Measurements from ENCODE around the gene TSPAN6.

The TSPAN6 gene

DNA sequence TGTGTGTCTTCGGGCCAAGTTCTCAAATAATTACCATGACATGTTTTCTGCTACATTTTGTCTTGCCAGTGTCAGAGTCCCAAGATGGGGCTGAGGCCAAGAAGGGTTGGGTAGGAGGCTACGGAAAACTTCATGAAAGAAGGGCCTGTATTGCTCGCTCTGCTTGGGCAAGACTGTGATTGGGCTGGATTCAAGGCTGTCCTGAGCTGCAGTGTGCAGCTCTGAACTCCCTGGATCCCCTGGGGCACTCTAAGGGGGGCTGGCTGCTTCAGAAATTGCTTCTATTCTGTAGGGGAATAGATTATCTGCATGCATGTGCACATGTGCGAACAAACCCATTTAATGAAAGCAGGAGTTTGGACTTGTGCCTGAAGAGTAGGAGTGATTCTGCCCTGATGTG, 13.6 kb downstream of the TSPAN6 start:
- Mint-ChIP-seq H3K27me3 (no peaks in the 10 kb centered on the region), H3K36me3 (no peaks in the 10 kb centered on the region), H3K4me3 (no peak overlapping the region), H3K9me3 (ENCODE audit: low read depth) (no peaks in the 10 kb centered on the region), H3K27ac (no peak overlapping the region), H3K4me1 (ENCODE audit: low read depth) (peaks cover 9% of the 10 kb centered on the region)

DNA sequence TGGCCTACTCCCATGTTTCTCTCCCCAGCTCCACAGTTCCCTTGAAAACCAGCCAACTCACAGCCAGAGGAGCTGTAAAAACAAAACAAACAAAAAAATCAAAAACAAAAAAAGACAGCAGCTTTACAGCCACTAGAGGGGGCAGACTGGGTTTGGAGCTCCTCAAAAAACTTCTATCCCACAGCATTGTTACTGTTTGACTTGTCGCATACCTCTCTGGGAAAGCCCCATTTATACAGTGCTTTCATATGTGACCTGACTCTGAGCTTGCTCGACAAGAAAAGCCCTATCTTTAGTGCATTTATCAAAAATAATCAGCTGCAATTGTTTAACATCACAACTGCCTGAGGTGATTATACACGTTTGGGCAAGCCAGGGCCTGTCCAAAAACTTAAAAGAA, 21.6 kb downstream of the TSPAN6 start:
- H3K9me3 Mint-ChIP-seq (ENCODE audit: low read depth): no peaks in the 10 kb centered on the region
- peaks cover 2% of the 10 kb centered on the region for H3K27me3 Mint-ChIP-seq
- no peak overlapping the region for H3K4me3 Mint-ChIP-seq
- no peaks in the 10 kb centered on the region for H3K36me3 Mint-ChIP-seq
- no peaks in the 10 kb centered on the region for H3K4me1 Mint-ChIP-seq (ENCODE audit: low read depth)
- H3K27ac Mint-ChIP-seq: no peak overlapping the region

GRCh38 chrX:100611951-100612350, 24.7 kb downstream of the TSPAN6 start:
- no peak overlapping the region for H3K27ac Mint-ChIP-seq
- H3K4me1 Mint-ChIP-seq (ENCODE audit: low read depth): peaks cover 2% of the 10 kb centered on the region
- H3K27me3 Mint-ChIP-seq: peaks cover 2% of the 10 kb centered on the region
- no peaks in the 10 kb centered on the region for H3K36me3 Mint-ChIP-seq
- no peak overlapping the region for H3K4me3 Mint-ChIP-seq
- H3K9me3 Mint-ChIP-seq (ENCODE audit: low read depth): no peaks in the 10 kb centered on the region

DNA sequence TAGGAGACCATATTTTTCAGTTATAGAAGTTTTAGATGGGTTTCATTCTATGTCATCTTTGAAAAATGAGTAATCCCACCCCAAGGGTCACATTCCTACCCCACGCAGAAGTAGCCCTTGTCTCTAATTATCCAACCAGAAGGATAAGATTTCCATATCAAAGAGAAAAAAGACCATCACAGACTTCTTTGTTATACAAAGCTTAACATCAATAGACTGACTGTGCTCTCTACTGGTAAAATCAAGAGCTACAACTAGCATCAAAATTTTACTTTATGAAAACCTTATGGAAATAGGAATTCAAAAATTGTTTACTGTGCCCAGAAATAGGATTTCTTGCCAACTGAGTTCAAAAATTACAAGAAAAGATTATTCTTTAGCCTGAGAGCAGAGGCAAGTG, 27.0 kb downstream of the TSPAN6 start:
- Mint-ChIP-seq H3K27me3 (no peaks in the 10 kb centered on the region), H3K36me3 (no peaks in the 10 kb centered on the region), H3K4me1 (ENCODE audit: low read depth) (peaks cover 8% of the 10 kb centered on the region), H3K9me3 (ENCODE audit: low read depth) (no peaks in the 10 kb centered on the region), H3K27ac (no peak overlapping the region), H3K4me3 (no peak overlapping the region)

DNA sequence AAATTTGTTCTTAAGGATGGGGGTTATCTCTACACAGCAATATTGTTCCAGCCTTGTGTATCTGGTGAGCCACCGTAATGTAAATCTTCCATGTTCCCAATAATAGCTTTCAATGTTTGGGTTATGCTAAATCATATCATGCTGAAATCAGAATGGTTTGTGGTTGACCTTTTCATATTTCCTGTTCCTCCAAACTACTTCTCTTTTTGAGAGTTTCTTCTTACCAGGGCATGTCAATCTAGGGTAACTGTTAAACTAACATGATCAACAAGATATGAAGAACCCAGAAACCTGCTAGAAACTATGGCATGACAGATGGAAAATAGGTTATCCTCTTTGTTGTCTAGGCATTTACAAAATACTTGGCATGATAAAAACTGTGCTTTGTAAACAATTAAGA, 29.9 kb downstream of the TSPAN6 start:
- no peak overlapping the region for H3K27ac Mint-ChIP-seq
- H3K9me3 Mint-ChIP-seq (ENCODE audit: low read depth): no peaks in the 10 kb centered on the region
- no peaks in the 10 kb centered on the region for H3K36me3 Mint-ChIP-seq
- peaks cover 8% of the 10 kb centered on the region for H3K4me1 Mint-ChIP-seq (ENCODE audit: low read depth)
- H3K27me3 Mint-ChIP-seq: peaks cover 1% of the 10 kb centered on the region
- H3K4me3 Mint-ChIP-seq: no peak overlapping the region

GRCh38 chrX:100600758-100601157, 35.8 kb downstream of the TSPAN6 start:
- Mint-ChIP-seq H3K9me3 (ENCODE audit: low read depth) (no peaks in the 10 kb centered on the region), H3K4me3 (no peak overlapping the region)

DNA sequence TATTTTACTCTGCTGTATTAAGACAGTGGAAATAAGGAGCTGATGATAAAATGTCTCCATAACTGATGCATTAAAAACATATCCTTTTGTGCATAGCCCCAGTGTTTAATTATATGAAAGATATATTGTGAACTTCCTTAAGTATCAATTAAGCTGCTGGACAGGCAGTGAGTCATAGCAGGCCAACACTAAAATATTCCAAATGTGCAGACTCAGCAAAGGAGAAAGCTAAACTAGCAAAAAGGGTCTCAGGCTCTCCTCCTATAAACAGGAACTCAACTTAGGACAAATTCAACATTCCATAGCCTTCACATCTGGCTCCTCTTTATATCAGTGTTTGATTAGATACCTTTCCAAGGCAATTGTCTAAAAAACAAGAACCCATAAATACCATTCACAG, 36.3 kb downstream of the TSPAN6 start:
- Mint-ChIP-seq H3K27ac (no peak overlapping the region), H3K4me1 (ENCODE audit: low read depth) (peaks cover 4% of the 10 kb centered on the region), H3K9me3 (ENCODE audit: low read depth) (no peaks in the 10 kb centered on the region), H3K4me3 (no peak overlapping the region), H3K36me3 (no peaks in the 10 kb centered on the region), H3K27me3 (peaks cover 1% of the 10 kb centered on the region)

More at GRCh38 chrX:100600758-100601157, 35.8 kb downstream of the TSPAN6 start:
- Mint-ChIP-seq H3K27me3 (peaks cover 1% of the 10 kb centered on the region), H3K27ac (no peak overlapping the region), H3K4me1 (ENCODE audit: low read depth) (peaks cover 4% of the 10 kb centered on the region), H3K36me3 (no peaks in the 10 kb centered on the region)

DNA sequence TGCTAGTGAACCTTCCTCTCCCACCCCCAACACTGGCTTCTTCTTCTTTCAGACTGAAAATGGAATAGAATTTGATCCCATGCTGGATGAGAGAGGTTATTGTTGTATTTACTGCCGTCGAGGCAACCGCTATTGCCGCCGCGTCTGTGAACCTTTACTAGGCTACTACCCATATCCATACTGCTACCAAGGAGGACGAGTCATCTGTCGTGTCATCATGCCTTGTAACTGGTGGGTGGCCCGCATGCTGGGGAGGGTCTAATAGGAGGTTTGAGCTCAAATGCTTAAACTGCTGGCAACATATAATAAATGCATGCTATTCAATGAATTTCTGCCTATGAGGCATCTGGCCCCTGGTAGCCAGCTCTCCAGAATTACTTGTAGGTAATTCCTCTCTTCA, 37.1 kb downstream of the TSPAN6 start:
- Mint-ChIP-seq H3K36me3 (no peaks in the 10 kb centered on the region), H3K27me3 (peaks cover 1% of the 10 kb centered on the region), H3K4me1 (ENCODE audit: low read depth) (peaks cover 4% of the 10 kb centered on the region), H3K27ac (no peak overlapping the region), H3K9me3 (ENCODE audit: low read depth) (no peaks in the 10 kb centered on the region), H3K4me3 (no peak overlapping the region)

DNA sequence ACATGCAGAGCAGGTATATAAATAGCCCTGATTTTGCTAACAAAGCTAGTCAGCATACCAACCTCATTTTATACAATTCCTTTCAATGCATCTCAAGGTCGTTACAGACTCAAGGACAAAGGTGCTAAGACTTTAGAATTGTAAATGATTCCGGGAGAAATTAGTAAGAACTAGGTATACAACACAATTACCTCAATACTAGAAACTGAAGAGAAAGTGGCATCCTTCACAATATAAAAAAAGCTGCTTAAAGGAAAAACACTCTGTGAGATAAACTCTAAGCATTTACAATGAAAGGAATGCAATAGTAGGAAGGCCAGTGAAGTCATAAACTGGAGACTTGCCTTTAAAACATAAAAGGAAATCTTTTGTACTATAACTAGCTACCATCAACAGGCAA, 40.0 kb downstream of the TSPAN6 start:
- H3K4me3 Mint-ChIP-seq: no peak overlapping the region
- peaks cover 4% of the 10 kb centered on the region for H3K4me1 Mint-ChIP-seq (ENCODE audit: low read depth)
- no peak overlapping the region for H3K27ac Mint-ChIP-seq
- no peaks in the 10 kb centered on the region for H3K36me3 Mint-ChIP-seq
- no peaks in the 10 kb centered on the region for H3K9me3 Mint-ChIP-seq (ENCODE audit: low read depth)
- no peaks in the 10 kb centered on the region for H3K27me3 Mint-ChIP-seq

- Mint-ChIP-seq H3K4me3 (no peak overlapping the region), H3K36me3 (no peaks in the 10 kb centered on the region), H3K27ac (no peak overlapping the region), H3K27me3 (no peaks in the 10 kb centered on the region), H3K9me3 (ENCODE audit: low read depth) (no peaks in the 10 kb centered on the region), H3K4me1 (ENCODE audit: low read depth) (no peaks in the 10 kb centered on the region)
These were observed 43.0 kb downstream of the TSPAN6 start for GRCh38 chrX:100593581-100593980.

DNA sequence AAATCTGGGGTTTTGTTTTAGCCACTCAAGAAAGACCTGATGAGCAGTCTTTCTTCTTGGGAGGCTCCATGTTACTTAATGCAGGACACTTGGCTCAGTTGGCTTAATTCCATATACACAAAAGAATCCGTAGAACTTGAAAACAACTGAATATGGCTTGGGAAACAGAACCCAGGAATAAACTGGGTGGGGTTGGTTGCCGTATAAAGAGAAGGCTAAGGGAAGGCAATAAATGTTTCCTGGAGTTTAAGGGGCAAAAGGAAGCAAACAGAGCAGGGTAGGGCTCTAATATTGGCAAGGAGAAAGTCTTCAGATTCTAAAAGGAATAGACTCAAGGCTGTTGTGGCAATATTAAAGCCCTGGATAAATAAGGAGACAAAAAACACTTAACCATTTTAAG, 43.5 kb downstream of the TSPAN6 start:
- no peak overlapping the region for H3K4me3 Mint-ChIP-seq
- no peak overlapping the region for H3K27ac Mint-ChIP-seq
- no peaks in the 10 kb centered on the region for H3K4me1 Mint-ChIP-seq (ENCODE audit: low read depth)
- no peaks in the 10 kb centered on the region for H3K27me3 Mint-ChIP-seq
- H3K36me3 Mint-ChIP-seq: no peaks in the 10 kb centered on the region
- no peaks in the 10 kb centered on the region for H3K9me3 Mint-ChIP-seq (ENCODE audit: low read depth)

GRCh38 chrX:100591256-100592051, 45.2 kb downstream of the TSPAN6 start:
- Mint-ChIP-seq H3K9me3 (ENCODE audit: low read depth) (no peaks in the 10 kb centered on the region), H3K4me1 (ENCODE audit: low read depth) (no peaks in the 10 kb centered on the region), H3K27me3 (no peaks in the 10 kb centered on the region), H3K36me3 (no peaks in the 10 kb centered on the region), H3K4me3 (no peak overlapping the region), H3K27ac (no peak overlapping the region)

DNA sequence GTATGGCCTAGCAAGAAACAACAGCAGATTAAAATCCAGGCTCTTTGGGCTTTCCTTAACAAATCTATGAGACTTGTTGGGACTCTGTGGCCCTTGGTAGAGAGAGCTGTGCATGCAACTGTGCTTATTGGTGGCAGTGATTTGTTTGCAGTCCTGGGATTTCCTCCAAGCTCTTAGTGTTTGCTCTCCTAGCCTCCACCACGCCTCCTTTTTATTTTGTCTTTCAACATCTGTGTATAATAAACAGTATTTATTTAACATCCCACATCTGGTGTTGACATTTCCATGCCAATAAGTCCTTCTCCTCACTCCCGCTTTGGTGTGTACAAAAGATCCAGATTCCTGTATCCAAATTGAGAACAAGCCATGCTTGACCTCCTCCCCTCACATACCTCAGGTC, 48.7 kb downstream of the TSPAN6 start:
- Mint-ChIP-seq H3K36me3 (no peaks in the 10 kb centered on the region), H3K4me3 (no peak overlapping the region), H3K27ac (no peak overlapping the region), H3K4me1 (ENCODE audit: low read depth) (no peaks in the 10 kb centered on the region), H3K27me3 (no peaks in the 10 kb centered on the region), H3K9me3 (ENCODE audit: low read depth) (no peaks in the 10 kb centered on the region)

GRCh38 chrX:100586747-100587146, 49.9 kb downstream of the TSPAN6 start:
- H3K9me3 Mint-ChIP-seq (ENCODE audit: low read depth): no peaks in the 10 kb centered on the region
- H3K27me3 Mint-ChIP-seq: no peaks in the 10 kb centered on the region
- no peaks in the 10 kb centered on the region for H3K36me3 Mint-ChIP-seq
- no peak overlapping the region for H3K4me3 Mint-ChIP-seq
- H3K27ac Mint-ChIP-seq: no peak overlapping the region
- no peaks in the 10 kb centered on the region for H3K4me1 Mint-ChIP-seq (ENCODE audit: low read depth)

DNA sequence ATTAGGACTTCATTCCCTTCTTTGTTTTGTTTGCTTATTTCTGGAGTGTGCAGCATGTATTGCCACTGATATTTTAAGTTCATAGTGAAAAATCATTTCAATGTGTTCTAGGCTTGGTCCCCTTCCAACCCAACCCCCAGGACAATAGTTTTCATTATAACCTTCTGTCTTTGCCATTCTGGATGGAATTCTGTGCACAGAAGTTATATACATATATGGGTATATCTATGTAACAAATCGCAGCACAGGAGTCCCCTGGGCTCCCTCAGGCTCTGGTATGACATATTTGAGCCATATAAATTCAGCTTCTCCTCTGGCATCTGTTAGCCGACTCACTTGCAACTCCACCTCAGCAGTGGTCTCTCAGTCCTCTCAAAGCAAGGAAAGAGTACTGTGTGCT, 52.0 kb downstream of the TSPAN6 start, which contains the start of gene TNMD:
Gene TNMD (plus strand): TSS at position 326 of the 400 bp plus-strand sequence. CDS start 83 bp downstream, outside the sequence.
- no peaks in the 10 kb centered on the region for H3K9me3 Mint-ChIP-seq (ENCODE audit: low read depth)
- no peaks in the 10 kb centered on the region for H3K4me1 Mint-ChIP-seq (ENCODE audit: low read depth)
- no peak within 1 kb of the TSS for H3K4me3 Mint-ChIP-seq
- no peak within 1 kb of the TSS for H3K27ac Mint-ChIP-seq
- no peaks in the 10 kb centered on the region for H3K27me3 Mint-ChIP-seq
- no peaks in the 10 kb centered on the region for H3K36me3 Mint-ChIP-seq

Data from activated naive CD8-positive, alpha-beta T cell (primary cell).